Heart right ventricle (tissue), 16 donors: ENCODE measurements around the gene NR3C1. TPM values are rescaled to one million over a fixed set of nuclear protein-coding genes. Genes with fewer than 3 reads are reported as not detected.

Source experiments
- ATAC-seq, 8 donors: fragments of 200-7000 bp; cut with Tn5 transposase; one replicate each; pipeline ENCODE4 v1.9.1; 2020; ENCODE audit warnings: mild to moderate bottlenecking in 8 of 8, moderate library complexity in 8 of 8, moderate number of reproducible peaks in 1 of 8
- DNase-seq, 2 donors: peaks; one replicate each; pipeline ENCODE4 v3.0.0-alpha.2; 2020
- H3K27ac ChIP-seq, 10 donors: fragments of 200-600 bp; sonication (generic) in 2 of 10; one replicate each; pipeline versions ENCODE4 v1.5.0 to v1.8.0; 2020 to 2022; ENCODE audit warnings: mild to moderate bottlenecking in 3 of 10
- H3K27me3 ChIP-seq, 7 donors: fragments of 200-600 bp; one replicate each; pipeline ENCODE4 v1.8.0; 2021 to 2022; ENCODE audit warnings: mild to moderate bottlenecking in 2 of 7
- H3K36me3 ChIP-seq, 9 donors: fragments of 200-600 bp; sonication (generic) in 1 of 9; one replicate each; pipeline versions ENCODE4 v1.5.0 to v1.8.0; 2020 to 2022; ENCODE audit warnings: mild to moderate bottlenecking in 2 of 9
- H3K4me1 ChIP-seq, 9 donors: fragments of 200-600 bp; sonication (generic) in 1 of 9; one replicate each; pipeline versions ENCODE4 v1.5.0 to v1.8.0; 2020 to 2022; ENCODE audit warnings: mild to moderate bottlenecking in 4 of 9
- H3K4me3 ChIP-seq, 10 donors: fragments of 200-600 bp; sonication (generic) in 2 of 10; one replicate each; pipeline versions ENCODE4 v1.5.0 to v1.8.0; 2020 to 2022; ENCODE audit warnings: mild to moderate bottlenecking in 7 of 10, moderate library complexity in 2 of 10
- H3K9me3 ChIP-seq, 11 donors: fragments of 200-600 bp in 10 of 11; sonication (generic) in 2 of 11; one replicate each; pipeline versions ENCODE4 v1.5.0 to v1.8.0; 2013 to 2022; ENCODE audit warnings: mild to moderate bottlenecking in 2 of 11, control low read depth in 1 of 11, moderate library complexity in 1 of 11
- CTCF ChIP-seq, 9 donors: fragments of 200-600 bp; sonication (generic) in 2 of 9; IDR thresholded peaks; one replicate each; pipeline versions ENCODE4 v1.5.0 to v1.8.0; 2021 to 2022; ENCODE audit warnings: antibody characterized with exemption in 9 of 9, mild to moderate bottlenecking in 5 of 9, moderate library complexity in 1 of 9
- WGBS, 2 donors: extraction: QIAGEN DNeasy Blood & Tissue Kit; methylation state at CpG; one replicate each; pipeline ENCODE4 v1.1.7; 2013; ENCODE audit warnings: inconsistent platforms in 1 of 2; 5-methylcytosine and 5-hydroxymethylcytosine counted together
- intact Hi-C, 10 donors: fragments of 100-400 bp; cut with DNase I; formaldehyde crosslinking; loops; one replicate each; pipeline versions ENCODE4 v1.11.1 to v1.14.2; 2022
- polyA plus RNA-seq, 2 donors: library from polyadenylated mRNA; stranded (reverse); fragments of 200-250 nt; gene quantifications; one replicate each; pipeline ENCODE4 v1.2.3, GENCODE V29; 2013
- total RNA-seq, 10 donors: library from RNA; stranded (reverse); fragmentation: NEBNext Ultra II Directional in 3 of 10; extraction: Animal tissue kit (Norgen Biotek cat#: 25700) in 3 of 10; gene quantifications; one replicate each; pipeline versions ENCODE4 v1.2.1 to v1.2.4, GENCODE V29; 2021 to 2023
- donor health status: Arrhythmogenic right ventricular cardiomyopathy.
- donor health status: ischemic (EF 13 %, LVEDD 7.1; RV severe dilation, severe dysfunction).
- donor health status: healthy with polysubstance abuse.
- donor health status: DM: no; HTN: yes; CAD: no.
- donor health status: DM: no; HTN: no; CAD: no.
- donor health status: ischemic (EF 25% LVEDD 6.9; RV normal size, moderate dysfunction).
- donor health status: ischemic (EF 25% LVEDD 5.7; RV mildly dilated, moderate dysfunction).
- donor health status: healthy.
- donor health status: DM: yes; HTN: yes; CAD: no.
- donor health status: Ischemic cardiomyopathy.
- donor health status: ischemic (EF 35%, LVEDD 5.7; RV mildly dilated, moderate dysfunction).
- donor health status: nonischemic (EF 11% LVEDD 7.7; RV severe dilation, severe dysfunction).
- donor health status: DM: yes; HTN: yes; CAD: no.
- donor health status: PGD.
- donor health status: ischemic (EF 29% LVEDD 5.4; RV normal size, mild dysfunction).
- donor health status: nonischemic (EF 23%, LVEDD 6.1; RV moderate dilation, normal function).

The NR3C1 gene
- total and polyA plus RNA-seq, 12 donors: 11.0 to 62.3 (median 44.6) TPM

- H3K36me3 ChIP-seq: peaks cover 0 to 43% (median 18%) of the 10 kb centered on the region in 9 donors
- H3K9me3 ChIP-seq: no peaks in the 10 kb centered on the region
- H3K4me1 ChIP-seq: peaks cover 11 to 90% (median 69%) of the 10 kb centered on the region in 9 donors
- no peaks in the 10 kb centered on the region for H3K27me3 ChIP-seq
- DNase-seq (no peak), ATAC-seq (peak in 4 of 8 donors; percentile 24 to 74 (median 52))
- no peak for TF ChIP-seq CTCF (IDR thresholded peaks at IDR 0.05)
- peak overlapping the region in 2 of 10 donors; percentile 2 to 42 for H3K27ac ChIP-seq
- intact Hi-C loops: loop anchor here in 5 of 10 donors (5.0 to 10.0 kb wide), 4 partner anchors 80 to 310 kb away; partner anchors contain the start of gene NR3C1 (in 2 of the 5)
- no peak overlapping the region for H3K4me3 ChIP-seq
Measured at GRCh38 chr5:143314659-143315058, 88.8 kb downstream of the NR3C1 start.

- Histone ChIP-seq H3K27ac (peak overlapping the region in 3 of 10 donors; percentile 3 to 42 (median 17)), H3K27me3 (no peaks in the 10 kb centered on the region), H3K4me1 (peaks cover 11 to 87% (median 63%) of the 10 kb centered on the region in 9 donors), H3K9me3 (no peaks in the 10 kb centered on the region), H3K4me3 (no peak overlapping the region), H3K36me3 (peaks cover 0 to 48% (median 24%) of the 10 kb centered on the region in 9 donors)
- no peak for TF ChIP-seq CTCF (IDR thresholded peaks at IDR 0.05)
- intact Hi-C loops: loop anchor here in 4 of 10 donors (5.0 to 10.0 kb wide), 3 partner anchors 81 to 309 kb away; no protein-coding TSS in a partner anchor
- DNase-seq (no peak), ATAC-seq (no peak)
- WGBS, 2 donors: 23 to 41% methylated on average over 1 of the region's 1 CpG
Measured at GRCh38 chr5:143314099-143314498, 89.4 kb downstream of the NR3C1 start.

- Histone ChIP-seq H3K4me1 (peaks cover 11 to 86% (median 59%) of the 10 kb centered on the region in 9 donors), H3K4me3 (no peak overlapping the region), H3K27ac (peak overlapping the region in 3 of 10 donors; percentile 3 to 42 (median 17)), H3K27me3 (no peaks in the 10 kb centered on the region), H3K36me3 (peaks cover 0 to 56% (median 28%) of the 10 kb centered on the region in 9 donors), H3K9me3 (no peaks in the 10 kb centered on the region)
- WGBS, 2 donors: 19 to 52% methylated on average over 1 of the region's 1 CpG
- no peak for TF ChIP-seq CTCF (IDR thresholded peaks at IDR 0.05)
- no peak for DNase-seq
- ATAC-seq: no peak
- intact Hi-C loops: loop anchor here in 4 of 10 donors (5.0 to 10.0 kb wide), 3 partner anchors 81 to 309 kb away; no protein-coding TSS in a partner anchor
Measured at GRCh38 chr5:143313298-143313852, 90.1 kb downstream of the NR3C1 start.

- 96 to 97% methylated on average over 2 of the region's 2 CpGs for WGBS, 2 donors
- Histone ChIP-seq H3K9me3 (no peaks in the 10 kb centered on the region), H3K4me1 (peaks cover 11 to 83% (median 56%) of the 10 kb centered on the region in 9 donors), H3K27me3 (no peaks in the 10 kb centered on the region), H3K36me3 (peaks cover 0 to 61% (median 28%) of the 10 kb centered on the region in 9 donors), H3K4me3 (no peak overlapping the region), H3K27ac (peak overlapping the region in 1 of 10 donors; percentile 42)
- TF ChIP-seq CTCF (IDR thresholded peaks at IDR 0.05): no peak
- intact Hi-C loops: loop anchor here in 4 of 10 donors (5.0 to 10.0 kb wide), 3 partner anchors 82 to 308 kb away; no protein-coding TSS in a partner anchor
- DNase-seq (no peak), ATAC-seq (no peak)
Measured at GRCh38 chr5:143312822-143313221, 90.7 kb downstream of the NR3C1 start.
